GM12878 (cell line): ENCODE measurements around the gene IER5L. TPM values are rescaled to one million over a fixed set of nuclear protein-coding genes. Genes with fewer than 3 reads are reported as not detected.
A peak's percentile ranks its signal among the peaks of the same experiment; 100 is the strongest.

Experiments
- BCL11A ChIP-seq: IDR thresholded peaks from 2 replicates; pipeline ENCODE4 v1.6.1; 2011; ENCODE audit warnings: low read depth, low read length
- CBX5 ChIP-seq: sonication (generic); IDR thresholded peaks from 2 replicates; pipeline ENCODE4 v1.6.1; 2016; ENCODE audit warnings: low read depth, moderate library complexity, mild to moderate bottlenecking, inconsistent platforms
- E2F4 ChIP-seq: IDR thresholded peaks from 2 replicates; pipeline ENCODE4 v1.6.1; 2012; ENCODE audit warnings: low read depth, low read length, improper control_type of control experiment
- E2F8 ChIP-seq: fragments of 450-650 bp; IDR thresholded peaks from 2 replicates; pipeline ENCODE4 v1.6.1; 2018; ENCODE audit warnings: mild to moderate bottlenecking, low read depth, moderate library complexity; ENCODE audit not compliant: partially characterized antibody
- FOS ChIP-seq: IDR thresholded peaks from 3 replicates; pipeline ENCODE4 v1.6.1; 2011; ENCODE audit warnings: borderline replicate concordance; ENCODE audit not compliant: insufficient read length; ENCODE audit errors: extremely low read depth
- IKZF2 ChIP-seq, 2 experiments: fragments of 450-650 bp; IDR thresholded peaks; 2 replicates each; pipeline ENCODE4 v1.6.1; 2017; ENCODE audit warnings: mild to moderate bottlenecking in 2 of 2, moderate library complexity in 2 of 2
- IRF5 ChIP-seq: fragments of 450-650 bp; IDR thresholded peaks from 2 replicates; pipeline ENCODE4 v1.6.1; 2017; ENCODE audit warnings: borderline replicate concordance
- JUND ChIP-seq: IDR thresholded peaks from 2 replicates; pipeline ENCODE4 v1.6.1; 2012; ENCODE audit warnings: low read depth, mild to moderate bottlenecking, low read length, improper control_type of control experiment, moderate library complexity
- MTA3 ChIP-seq: IDR thresholded peaks from 2 replicates; pipeline ENCODE4 v1.6.1; 2012; ENCODE audit warnings: low read length, inconsistent platforms, borderline replicate concordance
- MXI1 ChIP-seq: fragments of 150-350 bp; IDR thresholded peaks from 2 replicates; pipeline ENCODE4 v1.6.1; 2011; ENCODE audit warnings: low read depth, mild to moderate bottlenecking, inconsistent platforms, low read length, improper control_type of control experiment
- POLR2AphosphoS5 ChIP-seq: IDR thresholded peaks from 2 replicates; pipeline ENCODE4 v1.6.1; 2011; ENCODE audit warnings: mild to moderate bottlenecking, low read length, inconsistent platforms
- RUNX3 ChIP-seq: IDR thresholded peaks from 2 replicates; pipeline ENCODE4 v1.6.1; 2012; ENCODE audit warnings: low read length, inconsistent platforms
- SIX5 ChIP-seq: IDR thresholded peaks from 2 replicates; pipeline ENCODE4 v1.6.1; 2011; ENCODE audit warnings: mild to moderate bottlenecking, low read depth, low read length, moderate library complexity; ENCODE audit not compliant: severe bottlenecking
- TCF12 ChIP-seq: IDR thresholded peaks from 2 replicates; pipeline ENCODE4 v1.6.1; 2011; ENCODE audit warnings: low read depth, mild to moderate bottlenecking, low read length
- ZBTB11 ChIP-seq: fragments of 450-650 bp; formaldehyde crosslinking; IDR thresholded peaks from 2 replicates; pipeline ENCODE4 v1.5.0; 2022; ENCODE audit warnings: mild to moderate bottlenecking, missing genetic modification characterization
- ZBTB40 ChIP-seq: fragments of 450-650 bp; IDR thresholded peaks from 2 replicates; pipeline ENCODE4 v1.6.1; 2016; ENCODE audit warnings: mild to moderate bottlenecking, moderate library complexity, borderline replicate concordance
- polyA plus RNA-seq, 11 experiments: library from polyadenylated mRNA; depleted of rRNA in 4 of 11; unstranded in 6 of 11; stranded (reverse) in 5 of 11; fragments of >200 nt; fragmentation: Nextera tagmentation in 4 of 11; fragmentation: Illumina TruSeq in 1 of 11; extraction: Ambion mirVana in 4 of 11; extraction: Trizol in 1 of 11; gene quantifications; 1 replicate in 1 of 11; 2 replicates in 10 of 11; pipeline versions ENCODE4 v1.2.1 to v1.2.3, GENCODE V29; 2011 to 2016; ENCODE audit warnings: inconsistent platforms in 2 of 11, missing spikeins in 2 of 11, low read depth in 1 of 11
- total RNA-seq, 4 experiments: library from RNA; depleted of rRNA in 3 of 4; stranded (reverse); fragments of >200 nt in 3 of 4; fragmentation: Illumina TruSeq in 1 of 4; extraction: Trizol in 1 of 4; gene quantifications; 2 replicates each; pipeline versions ENCODE4 v1.2.1 to v1.2.3, GENCODE V29; 2013 to 2021

Gene IER5L
- total and polyA plus RNA-seq, 10 of the 15 experiments (the other 5 are each of a cell fraction or from before 2014, with no cell fraction given), result 0.04 to 1.4 (median 0.17) TPM

- TF ChIP-seq E2F8 (no peak), ZBTB11 (CRISPR knock-in tag) (no peak), IKZF2 (IDR thresholded peaks at IDR 0.05) (no peak), JUND (no peak), CBX5 (no peak), POLR2AphosphoS5 (peak; percentile 86), MXI1 (no peak; the same call in 1 of the 2 replicates), ZBTB40 (no peak), IRF5 (no peak), FOS (peak; percentile 60), MTA3 (no peak), SIX5 (no peak), E2F4 (peak; percentile 93), BCL11A (no peak), RUNX3 (no peak), TCF12 (peak; percentile 77; the same call in 1 of the 2 replicates)
These were observed at the start of gene IER5L (continued) for GRCh38 chr9:129177791-129178567.
